Keratinocyte (primary cell): ENCODE measurements around the gene CUX1. TPM values are rescaled to one million over a fixed set of nuclear protein-coding genes. Genes with fewer than 3 reads are reported as not detected.

ENCODE experiments used
- DNase-seq: peaks from one replicate; pipeline ENCODE4 v3.0.0-alpha.2; 2011; ENCODE audit warnings: low read depth, missing footprints, low spot score
- FAIRE-seq: peaks from 2 replicates; lab custom pipeline; 2011; peaks lifted over from hg19 to GRCh38; lab: Jason Lieb, UNC
- H2AFZ ChIP-seq: 2 replicates; pipeline ENCODE4 v1.6.0; 2012; ENCODE audit warnings: low read length, control low read depth, inconsistent platforms; ENCODE audit not compliant: control insufficient read depth
- H3K27ac ChIP-seq: 2 replicates; pipeline ENCODE4 v1.5.1; 2011; ENCODE audit warnings: low read length; ENCODE audit not compliant: control insufficient read depth, insufficient read depth
- H3K27me3 ChIP-seq: 3 replicates; pipeline ENCODE4 v1.6.0; 2011; ENCODE audit warnings: low read length; ENCODE audit not compliant: control insufficient read depth, insufficient read depth; ENCODE audit errors: extremely low read depth
- H3K36me3 ChIP-seq, 2 experiments: 2 replicates in 1 of 2; 3 replicates in 1 of 2; pipeline ENCODE4 v1.5.1; 2011; ENCODE audit warnings: low read length in 2 of 2, mild to moderate bottlenecking in 1 of 2; ENCODE audit not compliant: control insufficient read depth in 2 of 2, insufficient read depth in 2 of 2; ENCODE audit errors: extremely low read depth in 1 of 2
- H3K4me1 ChIP-seq: 3 replicates; pipeline ENCODE4 v1.5.1; 2011; ENCODE audit warnings: low read length; ENCODE audit not compliant: control insufficient read depth, insufficient read depth; ENCODE audit errors: extremely low read depth
- H3K4me2 ChIP-seq: 3 replicates; pipeline ENCODE4 v1.6.0; 2011; ENCODE audit warnings: low read depth, low read length; ENCODE audit not compliant: control insufficient read depth, insufficient read depth; ENCODE audit errors: extremely low read depth
- H3K4me3 ChIP-seq, 3 experiments: fragments of 200-600 bp in 1 of 3; sonication (generic) in 1 of 3; 2 replicates in 2 of 3; 3 replicates in 1 of 3; pipeline ENCODE4 v1.5.1; 2011 to 2016; ENCODE audit warnings: low read length in 3 of 3, mild to moderate bottlenecking in 3 of 3, control low read depth in 2 of 3, inconsistent platforms in 1 of 3, low read depth in 1 of 3, mixed read lengths in 1 of 3, mixed run types in 1 of 3, moderate library complexity in 1 of 3; ENCODE audit not compliant: control insufficient read depth in 2 of 3, insufficient read depth in 2 of 3; ENCODE audit errors: extremely low read depth in 1 of 3
- H3K79me2 ChIP-seq: 2 replicates; pipeline ENCODE4 v1.6.0; 2012; ENCODE audit warnings: low read length; ENCODE audit not compliant: control insufficient read depth, insufficient read depth
- H3K9ac ChIP-seq: 3 replicates; pipeline ENCODE4 v1.6.0; 2011; ENCODE audit warnings: low read length; ENCODE audit not compliant: control insufficient read depth, insufficient read depth; ENCODE audit errors: extremely low read depth
- H3K9me1 ChIP-seq: 3 replicates; pipeline ENCODE4 v1.6.0; 2011; ENCODE audit warnings: low read length; ENCODE audit not compliant: control insufficient read depth, insufficient read depth; ENCODE audit errors: extremely low read depth
- H3K9me3 ChIP-seq: 2 replicates; pipeline ENCODE4 v1.5.1; 2012; ENCODE audit warnings: low read depth, low read length; ENCODE audit not compliant: control insufficient read depth
- H4K20me1 ChIP-seq: 3 replicates; pipeline ENCODE4 v1.6.0; 2011; ENCODE audit warnings: low read length; ENCODE audit not compliant: control insufficient read depth, insufficient read depth; ENCODE audit errors: extremely low read depth
- EZH2 ChIP-seq: IDR thresholded peaks from one replicate; pipeline ENCODE4 v1.6.1; 2012; ENCODE audit warnings: inconsistent platforms, mild to moderate bottlenecking, low read length, moderate library complexity
- dilution Hi-C: fragments of 300-500 bp; cut with MboI; formaldehyde crosslinking; loops from one replicate; pipeline ENCODE4 v1.7.0; 2020; ENCODE audit warnings: low sequenced_read_pairs; ENCODE audit not compliant: extremely low pct_ligation_motif_present
- polyA plus RNA-seq, 5 experiments: library from polyadenylated mRNA; depleted of rRNA in 3 of 5; stranded (reverse) in 3 of 5; stranded (forward) in 1 of 5; unstranded in 1 of 5; fragments of >200 nt; gene quantifications; 1 replicate in 1 of 5; 2 replicates in 3 of 5; 3 replicates in 1 of 5; pipeline versions ENCODE4 v1.2.1 to v1.2.3, GENCODE V29; 2011 to 2012; ENCODE audit warnings: missing spikeins in 2 of 5, low read depth in 1 of 5, low replicate concordance in 1 of 5
- TF ChIP-seq, protein P1 (sequence below), 3 experiments: IDR thresholded peaks in 1 of 3; conservative IDR thresholded peaks in 1 of 3; optimal IDR thresholded peaks in 1 of 3; 2 replicates in 2 of 3; 3 replicates in 1 of 3; pipeline versions ENCODE3 to v1.5.1; 2011; ENCODE audit warnings: low read length in 3 of 3, mild to moderate bottlenecking in 3 of 3, moderate library complexity in 2 of 3, control low read depth in 1 of 3, inconsistent platforms in 1 of 3; ENCODE audit not compliant: insufficient read depth in 2 of 3; ENCODE audit errors: extremely low read depth in 1 of 3

CUX1 gene
- polyA plus RNA-seq, 1 donor (not counting 4 experiments of a cell fraction or from before 2014, with no cell fraction given): 18.3 TPM

DNA sequence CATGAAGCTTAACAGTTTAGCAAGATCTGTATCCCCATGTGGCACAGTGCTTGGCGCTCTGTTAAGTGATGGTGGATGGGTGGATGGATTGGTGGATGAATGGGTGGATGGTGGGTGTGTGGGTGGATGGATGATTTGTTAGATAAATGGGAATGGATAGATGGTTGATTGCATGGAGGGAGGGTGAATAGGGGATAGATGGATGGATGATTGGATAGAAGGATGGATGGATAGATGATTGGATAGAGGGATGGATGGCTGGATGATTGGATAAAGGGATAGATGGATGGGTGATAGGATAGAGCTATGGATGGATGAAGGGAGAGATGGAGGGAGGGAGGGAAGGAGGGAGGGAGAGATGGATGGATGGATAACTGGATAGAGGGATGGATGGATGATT is 229.7 kb downstream of the CUX1 start:
- no peaks in the 10 kb centered on the region for H4K20me1 ChIP-seq

DNA sequence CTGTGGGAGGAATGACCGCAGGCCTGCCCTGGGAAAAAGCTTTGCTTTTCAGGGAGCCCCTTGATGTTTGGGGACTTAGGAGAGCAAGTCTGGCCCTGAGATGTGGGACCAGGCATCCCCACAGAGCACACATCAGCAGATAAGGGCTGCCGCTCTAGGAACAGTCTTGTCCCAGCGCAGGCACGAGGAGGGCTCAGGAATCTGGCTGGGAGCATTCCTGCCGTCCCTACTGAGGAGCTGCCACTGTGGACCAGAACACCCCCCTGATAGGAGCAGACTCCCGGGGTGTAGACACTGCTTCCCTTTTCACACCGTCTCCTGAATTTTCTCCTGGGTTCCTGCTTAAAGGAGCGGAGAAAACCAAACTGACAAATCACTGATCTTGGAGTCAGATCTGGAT is 232.3 kb downstream of the CUX1 start:
- Histone ChIP-seq H3K4me3 (no peak overlapping the region), H3K36me3 (no peaks in the 10 kb centered on the region), H3K4me1 (peaks cover 12% of the 10 kb centered on the region), H3K9ac (no peak overlapping the region), H3K79me2 (no peaks in the 10 kb centered on the region), H3K4me2 (no peak overlapping the region), H4K20me1 (no peaks in the 10 kb centered on the region), H3K27ac (no peak overlapping the region), H3K9me3 (no peaks in the 10 kb centered on the region), H3K27me3 (no peaks in the 10 kb centered on the region), H2AFZ (no peak overlapping the region), H3K9me1 (peaks cover 2% of the 10 kb centered on the region)
- no peak for DNase-seq
- dilution Hi-C loops: no loop called here
- no peak for FAIRE-seq
- TF ChIP-seq, protein P1, sequence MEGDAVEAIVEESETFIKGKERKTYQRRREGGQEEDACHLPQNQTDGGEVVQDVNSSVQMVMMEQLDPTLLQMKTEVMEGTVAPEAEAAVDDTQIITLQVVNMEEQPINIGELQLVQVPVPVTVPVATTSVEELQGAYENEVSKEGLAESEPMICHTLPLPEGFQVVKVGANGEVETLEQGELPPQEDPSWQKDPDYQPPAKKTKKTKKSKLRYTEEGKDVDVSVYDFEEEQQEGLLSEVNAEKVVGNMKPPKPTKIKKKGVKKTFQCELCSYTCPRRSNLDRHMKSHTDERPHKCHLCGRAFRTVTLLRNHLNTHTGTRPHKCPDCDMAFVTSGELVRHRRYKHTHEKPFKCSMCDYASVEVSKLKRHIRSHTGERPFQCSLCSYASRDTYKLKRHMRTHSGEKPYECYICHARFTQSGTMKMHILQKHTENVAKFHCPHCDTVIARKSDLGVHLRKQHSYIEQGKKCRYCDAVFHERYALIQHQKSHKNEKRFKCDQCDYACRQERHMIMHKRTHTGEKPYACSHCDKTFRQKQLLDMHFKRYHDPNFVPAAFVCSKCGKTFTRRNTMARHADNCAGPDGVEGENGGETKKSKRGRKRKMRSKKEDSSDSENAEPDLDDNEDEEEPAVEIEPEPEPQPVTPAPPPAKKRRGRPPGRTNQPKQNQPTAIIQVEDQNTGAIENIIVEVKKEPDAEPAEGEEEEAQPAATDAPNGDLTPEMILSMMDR (optimal IDR thresholded peaks at IDR 0.05 in 1 of 3, IDR thresholded peaks at IDR 0.05 in 1 of 3, conservative IDR thresholded peaks at IDR 0.05 in 1 of 3; ENCODE audit: extremely low read depth in 1 of 3, insufficient read depth in 2 of 3, low read length in 3 of 3): no peak
- TF ChIP-seq EZH2: no peak

More for the DNA sequence above, 229.7 kb downstream of the CUX1 start:
- Histone ChIP-seq H2AFZ (no peak overlapping the region), H3K9me3 (no peaks in the 10 kb centered on the region), H3K27ac (no peak overlapping the region), H3K9ac (no peak overlapping the region), H3K9me1 (peaks cover 2% of the 10 kb centered on the region), H3K4me2 (no peak overlapping the region), H3K36me3 (no peaks in the 10 kb centered on the region), H3K27me3 (no peaks in the 10 kb centered on the region), H3K4me3 (no peak overlapping the region), H3K4me1 (peaks cover 13% of the 10 kb centered on the region), H3K79me2 (no peaks in the 10 kb centered on the region)
- DNase-seq: no peak
- TF ChIP-seq EZH2: no peak
- TF ChIP-seq, protein P1 (optimal IDR thresholded peaks at IDR 0.05 in 1 of 3, IDR thresholded peaks at IDR 0.05 in 1 of 3, conservative IDR thresholded peaks at IDR 0.05 in 1 of 3; ENCODE audit: extremely low read depth in 1 of 3, insufficient read depth in 2 of 3, low read length in 3 of 3): no peak
- dilution Hi-C loops: no loop called here
- no peak for FAIRE-seq
